Tibial nerve (tissue), 4 donors: ENCODE data around the gene PRKCE. TPM values are rescaled to one million over a fixed set of nuclear protein-coding genes. Genes with fewer than 3 reads are reported as not detected.
A peak's percentile ranks its signal among the peaks of the same experiment; 100 is the strongest.

Experiments
- DNase-seq, 2 donors: peaks; one replicate each; pipeline ENCODE4 v3.0.0-alpha.2; 2019; ENCODE audit warnings: low spot score in 2 of 2
- H3K27ac ChIP-seq, 4 donors: fragments of 200-600 bp; sonication (generic) in 3 of 4; one replicate each; pipeline ENCODE4 v1.5.1; 2017 to 2019; ENCODE audit warnings: mild to moderate bottlenecking in 1 of 4
- H3K27me3 ChIP-seq, 2 donors: fragments of 200-600 bp; sonication (generic) in 1 of 2; one replicate each; pipeline versions ENCODE4 v1.5.1 to v1.6.0; 2017 to 2019
- H3K36me3 ChIP-seq, 3 donors: fragments of 200-600 bp; sonication (generic); one replicate each; pipeline ENCODE4 v1.5.1; 2018 to 2019
- H3K4me1 ChIP-seq, 4 donors: fragments of 200-600 bp; sonication (generic) in 3 of 4; one replicate each; pipeline ENCODE4 v1.5.1; 2017 to 2019
- H3K4me3 ChIP-seq, 4 donors: fragments of 200-600 bp; sonication (generic) in 3 of 4; one replicate each; pipeline ENCODE4 v1.5.1; 2017 to 2019; ENCODE audit warnings: mild to moderate bottlenecking in 1 of 4, moderate library complexity in 1 of 4
- H3K9me3 ChIP-seq, 4 donors: fragments of 200-600 bp; sonication (generic) in 3 of 4; one replicate each; pipeline ENCODE4 v1.5.1; 2017 to 2019
- CTCF ChIP-seq, 5 experiments: fragments of 200-600 bp in 3 of 5; fragments of 450-650 bp in 2 of 5; sonication (generic) in 3 of 5; IDR thresholded peaks; one replicate each; pipeline ENCODE4 v1.5.1; 2016 to 2019; ENCODE audit warnings: antibody characterized with exemption in 5 of 5, mild to moderate bottlenecking in 3 of 5, moderate library complexity in 2 of 5
- EP300 ChIP-seq, 2 donors: sonication (generic); formaldehyde crosslinking; IDR thresholded peaks; one replicate each; pipeline ENCODE4 v1.6.1; 2017; ENCODE audit warnings: antibody characterized with exemption in 2 of 2, mild to moderate bottlenecking in 1 of 2
- POLR2A ChIP-seq, 2 donors: fragments of 450-650 bp; IDR thresholded peaks; one replicate each; pipeline ENCODE4 v1.6.1; 2017; ENCODE audit warnings: antibody characterized with exemption in 2 of 2, mild to moderate bottlenecking in 2 of 2, moderate library complexity in 2 of 2
- WGBS, 2 donors: methylation state at CpG; one replicate each; pipeline ENCODE4 v1.1.5; 2018; 5-methylcytosine and 5-hydroxymethylcytosine counted together
- total RNA-seq, 4 donors: library from RNA; depleted of rRNA; stranded (reverse); fragments of >200 nt; gene quantifications; one replicate each; pipeline ENCODE4 v1.1.0, GENCODE V29; 2016

PRKCE gene
- total RNA-seq, 4 donors from 2014 or later: 14.4 to 22.4 (median 17.9) TPM

DNA sequence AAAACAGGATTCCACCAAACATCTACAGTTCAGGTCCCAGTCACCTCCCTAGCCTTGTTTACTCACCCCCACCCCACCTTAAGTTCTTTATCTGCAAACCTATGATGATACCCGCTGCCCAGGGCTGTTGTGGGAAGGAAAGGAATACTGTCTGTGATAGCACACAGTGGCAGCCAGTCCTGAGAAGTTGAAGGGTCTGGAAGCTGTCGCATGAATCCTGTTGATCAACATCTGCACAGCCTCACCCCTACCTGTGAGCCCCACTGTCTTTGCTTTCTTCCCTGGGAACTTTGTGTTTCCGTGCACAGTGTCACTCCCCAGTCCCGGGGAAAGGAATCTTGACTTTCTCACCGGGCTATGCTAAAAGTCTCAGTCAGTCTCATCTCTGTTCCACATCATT lies 485.0 kb downstream of the PRKCE start:
- 84 to 89% methylated on average over 5 of the region's 5 CpGs for WGBS, 2 donors
- Histone ChIP-seq H3K4me1 (peaks cover 0 to 31% (median 10%) of the 10 kb centered on the region in 4 donors), H3K9me3 (no peaks in the 10 kb centered on the region), H3K27ac (peak overlapping the region; percentile 13 to 64 (median 30)), H3K27me3 (no peaks in the 10 kb centered on the region), H3K4me3 (no peak overlapping the region), H3K36me3 (no peaks in the 10 kb centered on the region)
- no peak for TF ChIP-seq CTCF (IDR thresholded peaks at IDR 0.05)
- no peak for TF ChIP-seq EP300 (IDR thresholded peaks at IDR 0.05)
- TF ChIP-seq POLR2A (IDR thresholded peaks at IDR 0.05): no peak
- no peak for DNase-seq

- H3K27me3 ChIP-seq: no peaks in the 10 kb centered on the region
- no peaks in the 10 kb centered on the region for H3K9me3 ChIP-seq
- H3K36me3 ChIP-seq: no peaks in the 10 kb centered on the region
- H3K27ac ChIP-seq: peak overlapping the region in 1 of 4 donors; percentile 64
- WGBS, 2 donors: 96 to 100% methylated on average over 2 of the region's 2 CpGs
- TF ChIP-seq CTCF (IDR thresholded peaks at IDR 0.05): no peak
- TF ChIP-seq POLR2A (IDR thresholded peaks at IDR 0.05): no peak
- TF ChIP-seq EP300 (IDR thresholded peaks at IDR 0.05): no peak
- H3K4me1 ChIP-seq: peaks cover 0 to 31% (median 10%) of the 10 kb centered on the region in 4 donors
- DNase-seq: no peak
- no peak overlapping the region for H3K4me3 ChIP-seq
Observed at GRCh38 chr2:46136953-46137352, 485.5 kb downstream of the PRKCE start.

GRCh38 chr2:46142546-46143428 lies 491.3 kb downstream of the PRKCE start:
- 71 to 76% methylated on average over 5 of the region's 5 CpGs for WGBS, 2 donors
- TF ChIP-seq CTCF (IDR thresholded peaks at IDR 0.05) (no peak), POLR2A (IDR thresholded peaks at IDR 0.05) (no peak), EP300 (IDR thresholded peaks at IDR 0.05) (no peak)
- no peak for DNase-seq

GRCh38 chr2:46143429-46144132 lies 492.1 kb downstream of the PRKCE start:
- Histone ChIP-seq H3K27ac (no peak overlapping the region), H3K4me1 (peaks cover 0 to 13% (median 0%) of the 10 kb centered on the region in 4 donors), H3K27me3 (no peaks in the 10 kb centered on the region), H3K4me3 (no peak overlapping the region), H3K36me3 (peaks cover 0 to 32% (median 0%) of the 10 kb centered on the region in 3 donors), H3K9me3 (no peaks in the 10 kb centered on the region)
- 76 to 85% methylated on average over 7 to 9 of the region's 9 CpGs for WGBS, 2 donors
- no peak for DNase-seq
- no peak for TF ChIP-seq EP300 (IDR thresholded peaks at IDR 0.05)
- TF ChIP-seq POLR2A (IDR thresholded peaks at IDR 0.05): no peak
- TF ChIP-seq CTCF (IDR thresholded peaks at IDR 0.05): no peak

More at GRCh38 chr2:46142546-46143428, 491.3 kb downstream of the PRKCE start:
- Histone ChIP-seq H3K27me3 (no peaks in the 10 kb centered on the region), H3K4me3 (no peak overlapping the region), H3K4me1 (peaks cover 0 to 13% (median 0%) of the 10 kb centered on the region in 4 donors), H3K36me3 (peaks cover 0 to 25% (median 0%) of the 10 kb centered on the region in 3 donors), H3K9me3 (no peaks in the 10 kb centered on the region), H3K27ac (no peak overlapping the region)
